22Rv1 (cell line): ENCODE results near the gene TRIM25.

Experiments used
- CTCF ChIP-seq: fragments of 450-650 bp; IDR thresholded peaks from 2 replicates; pipeline ENCODE4 v1.5.1; 2017; ENCODE audit warnings: mild to moderate bottlenecking
- ZFX ChIP-seq: fragments of 450-650 bp; IDR thresholded peaks from 2 replicates; pipeline ENCODE4 v1.6.1; 2017; ENCODE audit warnings: antibody characterized with exemption, borderline replicate concordance

GRCh38 chr17:56847106-56847505, 66.7 kb downstream of the TRIM25 start:
- TF ChIP-seq CTCF: no peak
- no peak for TF ChIP-seq ZFX
